Inferior parietal cortex (tissue), 1 donor: ENCODE measurements around the gene NPC1.
A peak's percentile ranks its signal among the peaks of the same experiment; 100 is the strongest.
"Not testable (repeated sequence)": the region's sequence is repeated elsewhere in the genome, so short reads cannot be mapped to it uniquely, and the experiment has no call there.

Experiments used
- DNase-seq: peaks from one replicate; pipeline ENCODE4 v3.0.0-alpha.2; 2016; ENCODE audit errors: extremely low spot score

The NPC1 gene

DNA sequence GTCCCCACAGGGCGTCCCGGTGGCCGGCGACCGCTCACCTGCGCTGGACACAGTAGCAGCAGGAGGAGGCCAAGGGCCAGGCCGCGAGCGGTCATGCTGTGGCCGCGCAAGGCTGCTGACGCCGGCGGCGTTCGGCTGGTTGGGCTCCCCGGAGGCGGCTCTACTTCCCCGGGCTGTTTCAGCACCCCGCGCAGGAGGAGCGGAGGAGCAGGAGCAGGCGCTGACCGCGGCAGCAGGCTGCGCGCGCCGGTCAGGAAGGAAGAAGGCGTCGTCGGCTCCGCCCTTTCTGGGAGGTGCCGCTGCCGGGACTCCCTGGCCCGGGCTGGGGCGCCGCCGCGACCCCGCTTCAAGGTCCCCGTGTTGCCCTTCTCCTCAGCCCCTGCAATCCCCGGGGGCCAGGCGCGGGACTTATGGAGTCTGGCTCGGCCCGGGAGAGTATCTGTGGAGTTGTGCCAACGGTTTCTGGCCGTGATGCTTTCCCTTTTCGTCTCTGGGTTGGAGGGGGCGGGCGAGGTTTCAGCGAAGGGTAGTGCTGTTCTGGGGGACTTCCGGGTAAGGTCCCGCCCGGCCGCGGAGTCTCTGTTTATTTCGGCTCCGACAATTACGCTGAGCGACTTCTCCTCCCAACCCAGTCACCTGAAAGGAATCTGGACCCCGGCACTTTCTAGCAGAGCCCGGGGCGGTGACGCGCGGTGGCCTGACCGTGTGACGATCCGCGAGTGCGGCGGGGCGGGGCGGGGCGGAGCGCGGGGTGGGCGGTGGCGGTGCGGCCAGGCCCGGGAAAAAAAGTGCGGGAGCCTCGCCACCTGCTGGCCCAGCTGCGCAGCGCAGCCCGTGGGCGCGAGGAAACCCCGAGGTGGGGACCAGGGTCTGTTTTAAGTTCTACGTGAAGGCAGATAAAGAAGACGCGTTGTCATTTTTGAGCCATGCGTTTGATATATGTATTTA lies at the start of gene NPC1:
Gene NPC1, minus strand, starts transcription at position 258 of the 948 bp plus-strand sequence. Its CDS starts 163 bp downstream, at position 95.
- peak; percentile 93 for DNase-seq

DNA sequence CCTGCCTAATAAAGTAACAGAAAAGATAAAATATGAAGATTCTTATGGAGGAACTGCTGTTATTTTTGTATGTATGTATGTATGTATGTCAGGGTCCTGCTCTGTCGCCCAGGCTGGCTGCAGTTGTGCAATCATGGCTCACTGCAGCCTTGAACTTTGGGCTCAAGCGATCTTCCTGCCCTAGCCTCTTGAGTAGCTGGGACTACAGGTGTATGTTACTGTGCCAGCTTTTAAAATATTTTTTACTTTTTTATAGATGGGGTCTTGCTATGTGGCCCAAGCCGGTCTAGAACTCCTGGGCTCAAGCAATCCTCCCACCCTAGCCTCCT lies 49.7 kb upstream of the NPC1 start:
- no peak for DNase-seq

- DNase-seq: no peak
These were observed 49.2 kb upstream of the NPC1 start for GRCh38 chr18:23635283-23636070.

- no peak for DNase-seq
These were observed 48.4 kb upstream of the NPC1 start for GRCh38 chr18:23634692-23635091.

DNA sequence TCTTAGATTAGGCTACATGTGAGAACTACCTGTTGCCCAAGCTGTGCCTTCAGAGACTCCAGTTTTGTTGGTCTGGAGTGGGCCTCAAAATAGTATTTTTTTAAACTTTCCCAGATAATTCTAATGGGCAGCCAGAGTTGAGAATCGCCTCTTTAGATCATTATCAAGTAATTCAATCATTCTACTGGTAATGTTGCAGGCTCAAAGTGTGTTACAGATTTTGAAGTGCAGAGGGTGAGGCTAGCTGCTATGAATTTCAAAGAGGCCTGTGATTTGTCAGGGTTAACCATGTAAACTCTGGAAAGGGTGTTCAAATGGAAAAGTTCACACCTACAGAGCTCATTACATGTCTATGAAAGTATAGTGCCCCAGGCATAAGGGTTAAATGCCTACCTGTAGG lies 46.3 kb upstream of the NPC1 start:
- DNase-seq: no peak

DNA sequence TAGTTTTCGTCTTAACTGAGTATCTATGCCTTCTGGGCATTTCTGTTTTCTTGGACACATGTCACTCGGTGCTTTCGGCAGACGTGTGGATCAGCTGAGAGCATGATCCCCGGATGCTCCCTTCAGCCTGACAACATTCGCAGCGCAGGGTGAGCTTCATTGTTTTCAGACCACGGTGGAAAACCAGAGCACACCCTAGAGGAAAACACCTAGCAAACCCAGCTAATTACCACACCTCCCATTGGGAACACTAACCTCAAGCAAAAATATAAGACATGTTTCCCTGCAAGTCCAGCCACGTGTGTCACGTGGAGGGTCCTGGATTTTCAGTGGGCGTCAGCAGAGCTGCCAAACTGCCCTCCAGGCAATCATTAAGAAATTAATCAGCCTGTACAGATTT lies 45.4 kb upstream of the NPC1 start:
- DNase-seq: no peak

DNA sequence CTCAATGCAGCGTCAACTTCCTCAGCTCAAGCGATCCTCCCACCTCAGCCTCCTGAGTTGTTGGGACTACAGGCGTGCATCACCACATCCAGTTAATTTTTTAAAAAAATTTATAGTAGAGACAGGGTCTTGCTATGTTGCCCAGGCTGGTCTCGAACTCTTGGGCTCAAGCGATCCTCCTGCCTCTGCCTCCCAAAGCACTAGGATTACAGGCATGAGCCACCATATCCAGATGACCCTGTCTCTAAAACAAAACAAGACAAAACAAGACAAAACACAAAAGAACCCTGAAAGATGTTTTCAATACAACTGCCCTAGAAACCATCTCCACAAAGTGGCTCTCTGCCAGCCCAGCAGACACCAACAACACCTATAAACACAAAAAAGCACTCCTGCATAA lies 45.0 kb upstream of the NPC1 start:
- no peak for DNase-seq

- DNase-seq: no peak
These were observed 43.2 kb upstream of the NPC1 start for GRCh38 chr18:23629444-23629946.

DNA sequence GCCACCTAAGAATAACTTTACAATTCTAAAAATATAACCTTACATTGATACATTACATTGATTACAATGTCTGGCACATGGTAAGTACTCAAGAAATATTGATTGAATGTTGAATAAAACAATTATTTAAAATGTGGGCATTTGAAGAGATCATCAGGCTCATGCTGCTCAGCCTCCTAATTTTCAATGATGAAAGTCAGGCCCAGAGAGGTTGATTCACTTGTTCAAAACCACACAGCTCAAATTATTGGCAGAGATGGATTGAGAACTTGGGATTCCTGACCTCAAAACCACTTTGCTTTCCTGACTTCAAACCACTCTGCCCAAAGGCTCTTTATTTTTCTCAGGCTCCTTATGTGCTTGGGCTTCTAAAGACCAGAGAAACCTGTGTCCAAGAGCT lies 41.7 kb upstream of the NPC1 start:
- no peak for DNase-seq

DNA sequence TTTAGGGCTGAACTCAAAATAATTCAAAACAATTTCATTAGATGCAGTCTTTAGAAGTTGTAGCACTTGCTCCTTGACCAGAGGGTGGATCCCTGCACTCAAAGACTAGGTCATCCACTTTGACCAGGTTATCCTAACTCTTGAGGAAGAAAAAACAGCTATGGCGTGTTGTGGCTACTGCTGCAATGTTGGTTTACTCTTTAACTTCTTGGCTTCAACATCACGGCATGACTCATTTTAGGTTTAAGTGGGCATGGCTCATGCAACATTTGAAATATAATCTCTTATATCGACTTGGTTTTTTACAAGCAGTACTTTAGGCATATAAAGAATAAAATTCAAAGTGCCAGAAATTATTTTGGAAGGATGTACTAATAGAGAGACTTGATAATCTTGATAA lies 41.0 kb upstream of the NPC1 start:
- no peak for DNase-seq

- no peak for DNase-seq
These were observed 40.4 kb upstream of the NPC1 start for GRCh38 chr18:23626451-23627279.

- no peak for DNase-seq
These were observed 36.7 kb upstream of the NPC1 start for GRCh38 chr18:23623040-23623439.

GRCh38 chr18:23619388-23619881 lies 33.1 kb upstream of the NPC1 start:
- no peak for DNase-seq

DNA sequence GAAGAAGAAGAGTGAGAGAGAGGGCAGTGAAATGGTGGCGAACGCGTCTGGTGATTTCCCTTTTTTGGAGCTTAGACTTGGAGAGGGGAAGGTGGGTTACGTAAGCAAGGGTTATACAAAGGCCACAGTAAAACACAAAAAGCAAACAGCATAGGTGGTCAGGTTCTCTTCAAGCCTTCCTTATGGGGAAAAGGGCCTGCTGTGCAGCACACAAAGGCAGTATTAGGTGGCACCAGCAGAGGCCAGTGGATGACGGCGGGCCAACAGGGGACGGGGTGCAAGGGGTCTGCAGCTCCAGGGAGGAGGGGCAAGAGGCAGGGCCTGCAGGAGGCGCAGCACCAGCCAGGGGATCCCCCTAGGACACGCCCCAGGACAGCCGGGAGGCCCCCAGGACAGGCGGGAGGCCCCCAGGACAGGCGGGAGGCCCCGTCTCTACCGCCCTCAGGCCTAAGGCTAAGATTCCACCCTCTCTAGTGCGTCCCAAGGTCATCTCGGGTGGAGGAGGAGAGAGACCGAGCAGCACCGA lies 32.6 kb upstream of the NPC1 start:
- no peak for DNase-seq

GRCh38 chr18:23617412-23618014 lies 31.2 kb upstream of the NPC1 start:
- DNase-seq: no peak

- no peak for DNase-seq
These were observed 30.0 kb upstream of the NPC1 start for GRCh38 chr18:23616258-23616657.

- no peak for DNase-seq
These were observed 28.6 kb upstream of the NPC1 start for GRCh38 chr18:23614891-23615290.

DNA sequence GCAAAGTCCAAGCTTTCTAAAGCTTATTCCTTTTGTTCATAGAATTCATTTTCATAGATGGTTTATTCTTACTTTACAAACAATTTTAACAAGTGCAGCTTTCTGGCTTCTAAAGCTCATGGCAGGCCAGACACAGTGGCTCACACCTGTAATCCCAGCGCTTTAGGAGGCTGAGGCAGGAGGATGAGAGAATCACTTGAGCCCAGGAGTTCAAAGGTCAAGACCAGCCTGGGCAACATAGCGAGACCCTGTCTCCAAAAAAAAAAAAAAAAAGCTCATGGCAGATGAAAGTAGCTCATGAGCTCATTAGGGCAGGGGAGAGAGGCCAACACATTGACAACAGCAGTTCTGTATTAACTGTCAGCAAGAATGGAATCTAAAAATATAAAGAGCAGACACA lies 28.1 kb upstream of the NPC1 start:
- DNase-seq: no peak

- DNase-seq: not testable (repeated sequence)
These were observed 26.8 kb upstream of the NPC1 start for GRCh38 chr18:23613091-23613475.

DNA sequence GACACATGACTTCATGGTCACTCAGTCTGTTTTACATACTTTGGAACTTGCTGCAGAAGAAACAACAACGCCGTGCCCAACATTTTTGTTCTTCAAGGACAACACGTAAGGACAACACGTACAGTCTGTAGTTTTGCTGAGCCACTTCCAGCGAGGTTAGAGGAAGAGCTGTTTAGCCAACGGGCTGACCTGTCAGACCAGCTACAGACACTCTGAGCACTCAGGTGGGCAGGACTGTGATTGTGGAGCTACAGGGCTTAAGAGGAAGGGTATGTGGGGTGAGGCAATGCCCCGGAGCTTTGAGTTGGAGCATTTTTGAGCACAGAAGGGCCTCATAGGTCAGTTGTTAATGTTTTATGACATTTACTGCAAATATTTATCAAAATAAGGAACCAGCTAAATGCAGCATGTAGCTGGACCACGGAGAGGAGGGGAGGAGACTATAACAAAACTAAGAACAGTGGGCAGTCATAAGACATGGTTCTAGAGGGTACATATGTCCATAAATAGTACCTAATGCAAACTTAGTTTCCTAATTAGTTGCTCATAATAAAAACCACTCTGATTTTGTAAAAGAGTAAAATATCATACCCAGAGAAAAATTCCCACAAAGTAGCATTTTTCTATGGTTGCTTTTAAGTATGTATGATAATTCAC lies 26.3 kb upstream of the NPC1 start:
- DNase-seq: no peak
